HepG2 (cell line): Measurements from ENCODE around the gene NGB.
A peak's percentile ranks its signal among the peaks of the same experiment; 100 is the strongest.

Source experiments
- ASH2L ChIP-seq: fragments of 300-600, 200-600 bp; sonication (generic); IDR thresholded peaks from 2 replicates; pipeline ENCODE4 v1.7.0; 2017; ENCODE audit warnings: low read depth, mild to moderate bottlenecking, moderate library complexity, mixed read lengths, low read length; ENCODE audit not compliant: insufficient read length
- JUND ChIP-seq: sonication (generic); formaldehyde crosslinking; IDR thresholded peaks from 2 replicates; pipeline ENCODE4 v1.8.0; 2022; ENCODE audit warnings: mild to moderate bottlenecking, missing genetic modification reagents
- MYC ChIP-seq: sonication (generic); formaldehyde crosslinking; IDR thresholded peaks from 2 replicates; pipeline ENCODE4 v1.9.0; 2021; ENCODE audit warnings: missing genetic modification reagents, borderline replicate concordance
- POLR2A ChIP-seq, 2 experiments: IDR thresholded peaks; 2 replicates each; pipeline ENCODE4 v1.6.1; 2011; ENCODE audit warnings: low read depth in 2 of 2, low read length in 2 of 2, mild to moderate bottlenecking in 1 of 2, moderate library complexity in 1 of 2; ENCODE audit not compliant: insufficient read depth in 1 of 2
- POLR2AphosphoS5 ChIP-seq: IDR thresholded peaks from 2 replicates; pipeline ENCODE4 v1.6.1; 2012; ENCODE audit warnings: low read depth, low read length
- ZNF20 ChIP-seq: sonication (generic); formaldehyde crosslinking; IDR thresholded peaks from 2 replicates; pipeline ENCODE4 v1.4.0; 2020; ENCODE audit warnings: mild to moderate bottlenecking, moderate library complexity, missing genetic modification reagents
- ZNF629 ChIP-seq: sonication (generic); formaldehyde crosslinking; conservative IDR thresholded peaks from 2 replicates; pipeline ENCODE4 v1.5.0; 2020; ENCODE audit warnings: missing genetic modification reagents
- ZNF737 ChIP-seq: sonication (generic); formaldehyde crosslinking; IDR thresholded peaks from 2 replicates; pipeline ENCODE4 v1.5.0; 2020; ENCODE audit warnings: missing genetic modification reagents, mild to moderate bottlenecking, borderline replicate concordance
- ZNF879 ChIP-seq: sonication (generic); formaldehyde crosslinking; IDR thresholded peaks from 2 replicates; pipeline ENCODE4 v1.8.1; 2023; ENCODE audit warnings: missing genetic modification reagents
- ZZZ3 ChIP-seq: sonication (generic); formaldehyde crosslinking; IDR thresholded peaks from 2 replicates; pipeline ENCODE4 v1.4.0; 2020; ENCODE audit warnings: missing genetic modification reagents, mild to moderate bottlenecking, borderline replicate concordance
- TF ChIP-seq, protein P1 (sequence below): sonication (generic); formaldehyde crosslinking; IDR thresholded peaks from 2 replicates; pipeline ENCODE4 v1.5.0; 2020; ENCODE audit warnings: mild to moderate bottlenecking, missing genetic modification reagents, moderate library complexity
- TF ChIP-seq, protein P2 (sequence below): sonication (generic); formaldehyde crosslinking; IDR thresholded peaks from 2 replicates; pipeline ENCODE4 v1.4.0; 2020; ENCODE audit warnings: mild to moderate bottlenecking, low read depth, missing genetic modification reagents
- TF ChIP-seq, protein P3 (sequence below), 2 experiments: sonication (generic) in 1 of 2; formaldehyde crosslinking in 1 of 2; IDR thresholded peaks; 2 replicates each; pipeline versions ENCODE4 v1.5.1 to v1.6.1; 2011 to 2020; ENCODE audit warnings: borderline replicate concordance in 1 of 2, low read depth in 1 of 2, low read length in 1 of 2, mild to moderate bottlenecking in 1 of 2, missing genetic modification reagents in 1 of 2, moderate library complexity in 1 of 2
- TF ChIP-seq, protein P4 (sequence below): sonication (generic); formaldehyde crosslinking; conservative IDR thresholded peaks from 2 replicates; pipeline ENCODE4 v1.4.0; 2020; ENCODE audit warnings: missing genetic modification reagents

DNA sequence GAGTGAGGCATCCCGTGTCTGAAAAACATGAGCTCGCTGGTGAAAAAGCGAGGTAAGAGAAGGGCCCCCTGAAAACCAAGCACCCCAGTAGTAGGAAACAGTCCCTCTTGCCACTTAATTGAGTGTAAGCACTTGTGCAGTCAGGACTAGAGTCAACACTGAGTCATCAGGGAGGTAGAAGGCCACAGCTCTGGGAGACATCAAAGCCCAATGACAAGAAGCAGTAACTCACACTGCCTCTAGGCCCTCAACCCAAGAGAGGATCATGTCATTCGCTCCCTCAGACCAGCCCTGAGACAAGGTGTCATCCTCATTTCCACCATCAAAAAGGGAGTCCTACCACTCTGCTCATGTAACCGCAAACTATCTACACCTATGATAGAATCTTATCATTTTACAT is 31.9 kb upstream of the NGB start:
- TF ChIP-seq MYC (CRISPR knock-in tag), result no peak
- TF ChIP-seq, protein P1, sequence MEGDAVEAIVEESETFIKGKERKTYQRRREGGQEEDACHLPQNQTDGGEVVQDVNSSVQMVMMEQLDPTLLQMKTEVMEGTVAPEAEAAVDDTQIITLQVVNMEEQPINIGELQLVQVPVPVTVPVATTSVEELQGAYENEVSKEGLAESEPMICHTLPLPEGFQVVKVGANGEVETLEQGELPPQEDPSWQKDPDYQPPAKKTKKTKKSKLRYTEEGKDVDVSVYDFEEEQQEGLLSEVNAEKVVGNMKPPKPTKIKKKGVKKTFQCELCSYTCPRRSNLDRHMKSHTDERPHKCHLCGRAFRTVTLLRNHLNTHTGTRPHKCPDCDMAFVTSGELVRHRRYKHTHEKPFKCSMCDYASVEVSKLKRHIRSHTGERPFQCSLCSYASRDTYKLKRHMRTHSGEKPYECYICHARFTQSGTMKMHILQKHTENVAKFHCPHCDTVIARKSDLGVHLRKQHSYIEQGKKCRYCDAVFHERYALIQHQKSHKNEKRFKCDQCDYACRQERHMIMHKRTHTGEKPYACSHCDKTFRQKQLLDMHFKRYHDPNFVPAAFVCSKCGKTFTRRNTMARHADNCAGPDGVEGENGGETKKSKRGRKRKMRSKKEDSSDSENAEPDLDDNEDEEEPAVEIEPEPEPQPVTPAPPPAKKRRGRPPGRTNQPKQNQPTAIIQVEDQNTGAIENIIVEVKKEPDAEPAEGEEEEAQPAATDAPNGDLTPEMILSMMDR, result no peak
- TF ChIP-seq ASH2L, result no peak
- no peak for TF ChIP-seq ZNF629 (CRISPR knock-in tag)
- peak in 1 of 2 experiments; percentile 52; a peak in 1 of 4 replicates for TF ChIP-seq POLR2A (IDR thresholded peaks at IDR 0.05; ENCODE audit: insufficient read depth in 1 of 2, low read depth in 2 of 2, low read length in 2 of 2)
- no peak for TF ChIP-seq ZNF20 (CRISPR knock-in tag)
- TF ChIP-seq, protein P2, sequence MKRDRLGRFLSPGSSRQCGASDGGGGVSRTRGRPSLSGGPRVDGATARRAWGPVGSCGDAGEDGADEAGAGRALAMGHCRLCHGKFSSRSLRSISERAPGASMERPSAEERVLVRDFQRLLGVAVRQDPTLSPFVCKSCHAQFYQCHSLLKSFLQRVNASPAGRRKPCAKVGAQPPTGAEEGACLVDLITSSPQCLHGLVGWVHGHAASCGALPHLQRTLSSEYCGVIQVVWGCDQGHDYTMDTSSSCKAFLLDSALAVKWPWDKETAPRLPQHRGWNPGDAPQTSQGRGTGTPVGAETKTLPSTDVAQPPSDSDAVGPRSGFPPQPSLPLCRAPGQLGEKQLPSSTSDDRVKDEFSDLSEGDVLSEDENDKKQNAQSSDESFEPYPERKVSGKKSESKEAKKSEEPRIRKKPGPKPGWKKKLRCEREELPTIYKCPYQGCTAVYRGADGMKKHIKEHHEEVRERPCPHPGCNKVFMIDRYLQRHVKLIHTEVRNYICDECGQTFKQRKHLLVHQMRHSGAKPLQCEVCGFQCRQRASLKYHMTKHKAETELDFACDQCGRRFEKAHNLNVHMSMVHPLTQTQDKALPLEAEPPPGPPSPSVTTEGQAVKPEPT (CRISPR knock-in tag), result no peak
- peak; percentile 85 for TF ChIP-seq JUND (CRISPR knock-in tag)
- TF ChIP-seq ZNF737 (CRISPR knock-in tag), result no peak
- TF ChIP-seq POLR2AphosphoS5, result no peak
- TF ChIP-seq ZNF879 (CRISPR knock-in tag), result no peak
- TF ChIP-seq, protein P3, sequence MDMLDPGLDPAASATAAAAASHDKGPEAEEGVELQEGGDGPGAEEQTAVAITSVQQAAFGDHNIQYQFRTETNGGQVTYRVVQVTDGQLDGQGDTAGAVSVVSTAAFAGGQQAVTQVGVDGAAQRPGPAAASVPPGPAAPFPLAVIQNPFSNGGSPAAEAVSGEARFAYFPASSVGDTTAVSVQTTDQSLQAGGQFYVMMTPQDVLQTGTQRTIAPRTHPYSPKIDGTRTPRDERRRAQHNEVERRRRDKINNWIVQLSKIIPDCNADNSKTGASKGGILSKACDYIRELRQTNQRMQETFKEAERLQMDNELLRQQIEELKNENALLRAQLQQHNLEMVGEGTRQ (IDR thresholded peaks at IDR 0.05; ENCODE audit: low read depth, low read length), result no peak
- TF ChIP-seq, protein P3 (CRISPR knock-in tag; IDR thresholded peaks at IDR 0.05; ENCODE audit: borderline replicate concordance), result no peak
- TF ChIP-seq, protein P4, sequence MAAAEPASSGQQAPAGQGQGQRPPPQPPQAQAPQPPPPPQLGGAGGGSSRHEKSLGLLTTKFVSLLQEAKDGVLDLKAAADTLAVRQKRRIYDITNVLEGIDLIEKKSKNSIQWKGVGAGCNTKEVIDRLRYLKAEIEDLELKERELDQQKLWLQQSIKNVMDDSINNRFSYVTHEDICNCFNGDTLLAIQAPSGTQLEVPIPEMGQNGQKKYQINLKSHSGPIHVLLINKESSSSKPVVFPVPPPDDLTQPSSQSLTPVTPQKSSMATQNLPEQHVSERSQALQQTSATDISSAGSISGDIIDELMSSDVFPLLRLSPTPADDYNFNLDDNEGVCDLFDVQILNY (CRISPR knock-in tag), result no peak
- no peak for TF ChIP-seq ZZZ3
